Stimulated activated CD8-positive, alpha-beta memory T cell treated with anti-CD3 and anti-CD28 coated beads, Interleukin-15, amount 100 ng/mL, for 48 hours (primary cell): ENCODE data around the gene IFRD2.

ENCODE experiments used
- DNase-seq, 2 donors: peaks; one replicate each; pipeline ENCODE4 v3.0.0-alpha.2; 2020; ENCODE audit warnings: low read depth in 2 of 2

The IFRD2 gene

GRCh38 chr3:50292159-50293078 is at the start of gene IFRD2:
TSS of gene IFRD2 (minus strand) at chr3:50292429. CDS start at chr3:50292274, 155 bp downstream.
- DNase-seq, result peak; percentile 93 to 95

GRCh38 chr3:50341537-50341936 is 49.3 kb upstream of the IFRD2 start:
- DNase-seq, result no peak

GRCh38 chr3:50340448-50341329 is 48.5 kb upstream of the IFRD2 start, which contains the start of gene RASSF1:
TSS of gene RASSF1 (minus strand) at chr3:50340836. CDS start at chr3:50340805, 31 bp downstream.
- DNase-seq, result peak; percentile 69 to 77

- DNase-seq, result no peak
Measured at GRCh38 chr3:50340147-50340447, 47.9 kb upstream of the IFRD2 start.

- no peak for DNase-seq
Measured at GRCh38 chr3:50339485-50340146, 47.4 kb upstream of the IFRD2 start.

GRCh38 chr3:50338965-50339364 is 46.7 kb upstream of the IFRD2 start:
- DNase-seq, result no peak

- peak; percentile 98 to 99 for DNase-seq
Measured at GRCh38 chr3:50337175-50337861, 45.1 kb upstream of the IFRD2 start.

GRCh38 chr3:50336452-50337174 is 44.4 kb upstream of the IFRD2 start:
- peak in 1 of 2 donors; percentile 47 for DNase-seq

GRCh38 chr3:50334339-50335075 is 42.3 kb upstream of the IFRD2 start:
- no peak for DNase-seq

GRCh38 chr3:50333744-50334328 is 41.6 kb upstream of the IFRD2 start:
- DNase-seq, result no peak

- DNase-seq, result no peak
Measured at GRCh38 chr3:50331364-50331907, 39.2 kb upstream of the IFRD2 start.

GRCh38 chr3:50330330-50330729 is 38.1 kb upstream of the IFRD2 start:
- DNase-seq, result no peak

- DNase-seq, result peak; percentile 92
Measured at GRCh38 chr3:50327943-50328691, 35.9 kb upstream of the IFRD2 start, which contains the start of gene TUSC2. TSS of gene TUSC2 (minus strand) at chr3:50328223. CDS start at chr3:50328099, 124 bp downstream.

- DNase-seq, result no peak
Measured at GRCh38 chr3:50327129-50327528, 34.9 kb upstream of the IFRD2 start.

- DNase-seq, result no peak
Measured at GRCh38 chr3:50326182-50326541, 33.9 kb upstream of the IFRD2 start.

GRCh38 chr3:50325497-50326181 is 33.4 kb upstream of the IFRD2 start:
- DNase-seq, result no peak

GRCh38 chr3:50325113-50325480 is 32.9 kb upstream of the IFRD2 start:
- DNase-seq, result no peak
